Endometrial microvascular endothelial cells (primary cell): ENCODE measurements around the gene TFAP2A. TPM values are rescaled to one million over a fixed set of nuclear protein-coding genes. Genes with fewer than 3 reads are reported as not detected.

Source experiments
- in situ Hi-C: cut with HindIII; loops from 2 replicates; pipeline ENCODE4 v1.10.0; 2017; ENCODE audit warnings: low sequenced_read_pairs, low pct_unique_long_range_greater_than_20kb; ENCODE audit errors: inconsistent ontology term
- total RNA-seq: library from RNA; depleted of rRNA; stranded (reverse); fragments of >200 nt; gene quantifications from one replicate; pipeline ENCODE4 v1.2.3, GENCODE V29; 2015; ENCODE audit errors: inconsistent ontology term

Gene TFAP2A
- total RNA-seq, 1 donor from 2014 or later, result not detected

GRCh38 chr6:10404107-10404798 is 10.6 kb downstream of the TFAP2A start:
- in situ Hi-C loops, result no loop called here

DNA sequence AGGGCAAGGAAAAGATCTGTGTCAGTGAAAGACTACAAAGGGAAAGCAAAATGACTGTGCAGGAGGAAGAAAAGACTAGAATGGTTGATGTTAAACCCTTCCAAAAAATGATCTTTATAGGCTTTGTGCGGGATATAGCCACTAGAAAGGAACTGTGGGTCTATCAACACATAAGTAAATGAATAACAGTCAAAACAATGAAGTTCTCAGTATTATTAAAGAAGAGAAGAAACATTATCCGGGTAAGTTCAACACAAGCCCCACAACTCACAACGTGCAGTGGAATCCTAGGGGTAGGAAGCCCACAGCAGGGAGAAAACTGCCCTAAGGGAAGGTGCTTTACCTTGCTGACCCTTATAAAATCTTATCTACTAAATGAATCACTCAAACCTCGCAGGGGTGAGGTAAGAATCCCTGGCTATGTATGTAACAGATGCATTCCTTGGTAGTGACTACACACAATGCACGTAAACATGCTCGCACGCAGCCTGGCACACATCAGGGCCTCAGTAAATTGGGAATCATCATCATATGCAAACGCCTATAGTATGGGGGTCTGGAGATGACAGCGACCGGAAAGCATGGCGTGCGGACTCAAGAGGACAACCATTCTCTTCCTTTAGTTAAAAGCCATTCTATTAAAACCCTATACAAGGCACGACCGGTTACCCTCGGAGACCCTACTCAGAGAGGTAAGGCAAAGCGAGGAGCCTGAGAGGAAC is 11.3 kb downstream of the TFAP2A start:
- in situ Hi-C loops, result no loop called here

GRCh38 chr6:10402648-10403311 is 12.1 kb downstream of the TFAP2A start:
- in situ Hi-C loops, result no loop called here

- in situ Hi-C loops, result no loop called here
Observed at GRCh38 chr6:10401632-10402223, 13.1 kb downstream of the TFAP2A start.

DNA sequence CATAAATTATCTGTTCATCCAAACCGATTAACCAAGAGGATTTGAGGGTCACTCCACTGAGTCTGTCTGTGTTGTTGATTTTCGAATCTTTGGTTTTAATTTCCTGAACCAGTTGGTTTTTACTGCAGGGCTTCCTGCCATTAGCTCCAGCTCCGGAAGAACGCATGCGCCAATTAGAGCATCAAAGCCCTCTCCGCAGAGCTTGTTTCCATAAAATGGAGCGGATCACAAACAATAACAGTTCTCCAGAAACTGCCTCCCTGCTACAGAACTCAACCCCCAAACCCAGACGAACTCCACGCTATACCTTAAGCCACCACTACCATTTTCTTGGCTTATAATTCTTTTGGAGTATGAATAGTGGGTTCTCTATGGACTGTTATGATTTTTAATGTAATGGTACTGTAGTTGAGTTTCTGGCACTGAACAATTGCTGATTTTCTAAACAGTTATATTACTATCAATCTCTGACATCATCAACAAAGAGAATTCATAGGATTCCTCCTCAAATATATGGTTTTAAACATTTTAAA is 13.8 kb downstream of the TFAP2A start:
- in situ Hi-C loops, result no loop called here

- in situ Hi-C loops, result no loop called here
Observed at GRCh38 chr6:10400330-10400729, 14.5 kb downstream of the TFAP2A start.

DNA sequence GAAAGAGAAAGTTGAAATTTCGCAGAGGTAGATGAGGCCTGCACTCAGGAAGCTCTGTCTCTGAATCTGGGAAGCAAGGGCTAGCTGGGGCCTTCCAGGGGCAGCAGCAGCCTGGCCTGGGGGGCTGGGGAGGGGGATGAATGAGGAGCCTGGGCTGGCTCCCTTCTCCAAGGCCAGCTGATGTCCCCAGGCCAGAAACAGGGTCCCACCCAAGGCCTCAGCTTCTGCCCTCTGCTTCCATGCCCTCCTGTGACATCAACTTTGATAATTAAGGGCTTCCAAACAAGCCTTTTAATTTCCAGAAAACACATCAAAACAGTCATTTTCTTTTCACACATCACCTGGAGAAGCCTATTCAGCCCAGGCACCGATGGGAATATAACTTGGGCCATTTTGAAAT is 15.4 kb downstream of the TFAP2A start:
- in situ Hi-C loops, result no loop called here

DNA sequence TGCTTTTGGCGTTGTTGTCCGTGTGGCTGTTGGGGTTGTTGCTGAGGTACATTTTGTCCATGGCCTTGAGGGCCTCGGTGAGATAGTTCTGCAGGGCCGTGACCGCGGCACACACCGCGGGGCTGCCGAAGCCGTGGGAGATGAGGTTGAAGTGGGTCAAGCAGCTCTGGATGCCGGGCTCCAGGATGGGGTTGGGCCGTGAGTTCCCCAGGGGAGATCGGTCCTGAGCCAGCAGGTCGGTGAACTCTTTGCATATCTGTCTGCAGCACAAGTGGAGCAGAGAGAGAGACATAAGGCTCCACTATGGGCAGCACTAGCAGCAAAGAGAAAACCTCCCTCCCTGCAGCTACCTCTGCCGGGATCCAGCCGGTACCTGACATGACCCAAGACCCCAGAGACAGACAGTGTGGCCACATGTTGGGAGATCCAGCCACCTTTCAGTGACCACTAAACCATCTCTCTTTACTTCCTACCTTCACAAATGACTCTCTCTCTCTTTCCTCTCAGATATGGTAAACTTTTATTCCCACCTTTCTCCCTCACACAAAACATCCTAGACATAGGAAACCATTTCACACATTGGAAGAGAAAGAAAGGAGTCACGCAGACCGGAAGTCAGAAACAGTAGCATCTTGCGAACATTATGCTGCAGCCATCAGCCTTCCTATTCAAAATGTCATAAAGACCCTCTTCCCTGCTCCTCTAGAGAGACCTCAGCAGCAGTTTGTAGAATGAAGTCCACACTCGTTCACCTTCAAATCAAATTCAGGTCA is 16.2 kb downstream of the TFAP2A start:
- in situ Hi-C loops, result no loop called here

DNA sequence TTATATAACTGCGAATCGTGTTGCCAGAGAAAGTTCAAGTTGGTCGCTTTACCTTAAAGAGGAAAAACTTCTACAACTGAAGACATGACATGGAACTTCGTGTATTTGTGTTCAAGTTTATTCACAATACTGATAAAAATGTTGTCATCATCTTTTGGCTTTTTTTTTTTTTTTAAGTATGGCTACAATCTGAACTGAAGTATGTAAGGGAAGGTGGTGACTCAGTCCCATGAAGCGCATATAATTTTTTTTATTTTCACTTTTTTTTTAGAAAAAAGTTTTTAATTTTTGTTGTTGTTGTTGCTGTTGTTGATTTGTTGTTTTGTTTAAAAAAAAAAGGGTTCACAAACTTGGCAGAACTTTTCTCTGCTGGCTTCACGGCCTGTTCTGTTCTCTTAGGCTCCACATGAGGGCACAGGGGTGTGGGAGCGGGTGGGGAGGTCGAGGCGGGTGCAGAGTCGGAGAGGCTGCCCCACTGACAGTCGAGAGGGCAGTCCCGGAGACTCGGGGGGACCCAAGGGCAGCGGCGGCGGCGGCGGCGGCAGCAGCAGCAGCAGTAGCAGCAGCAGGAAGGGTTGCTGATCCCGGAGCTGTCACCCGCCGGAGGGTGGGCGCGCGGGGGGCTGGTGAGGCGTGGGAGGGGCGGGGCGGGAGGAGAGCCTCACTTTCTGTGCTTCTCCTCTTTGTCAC is 17.0 kb downstream of the TFAP2A start:
- in situ Hi-C loops, result no loop called here

- in situ Hi-C loops, result no loop called here
Observed at GRCh38 chr6:10396785-10397184, 18.1 kb downstream of the TFAP2A start.

DNA sequence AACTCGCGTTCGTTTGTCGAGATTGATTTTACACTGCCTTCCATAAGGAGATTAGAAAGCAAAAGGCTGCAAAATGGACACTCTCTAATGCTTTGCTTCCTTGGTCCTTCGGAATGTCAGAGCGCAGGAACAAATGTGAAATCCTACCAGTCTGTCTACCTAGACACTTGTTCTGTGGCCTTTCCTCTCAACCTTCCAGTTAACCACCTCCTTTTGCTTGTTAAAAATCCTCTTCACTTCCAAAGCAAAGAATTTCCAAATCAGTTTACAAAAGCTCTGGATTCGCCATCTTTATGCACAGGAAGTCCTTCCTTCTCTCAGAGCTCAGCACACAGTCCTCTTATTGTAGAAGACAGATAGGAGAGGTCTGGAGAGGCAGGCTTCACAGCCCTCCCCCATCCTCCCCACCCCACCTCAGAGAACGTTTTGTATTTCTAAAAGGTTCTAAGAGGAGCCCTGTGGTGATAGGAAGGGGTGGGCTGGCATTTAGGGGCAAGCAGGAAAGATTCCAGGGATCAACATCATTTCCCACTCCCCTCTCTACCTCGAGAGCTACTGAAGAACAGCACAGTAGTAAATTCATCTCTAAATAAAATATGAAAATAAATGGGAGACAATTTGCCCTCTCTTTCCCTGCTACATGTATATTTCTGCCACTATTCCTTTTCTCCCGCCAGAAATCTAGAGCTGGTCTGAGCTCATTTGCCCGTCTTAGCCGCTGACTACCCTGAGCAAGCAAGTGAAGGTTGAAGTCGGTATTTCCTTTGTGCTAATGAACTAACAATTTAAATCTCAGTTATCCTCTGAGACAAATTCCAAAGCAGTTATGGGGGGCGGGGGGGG is 18.9 kb downstream of the TFAP2A start:
- in situ Hi-C loops, result no loop called here

- in situ Hi-C loops, result no loop called here
Observed at GRCh38 chr6:10395171-10395703, 19.6 kb downstream of the TFAP2A start.

DNA sequence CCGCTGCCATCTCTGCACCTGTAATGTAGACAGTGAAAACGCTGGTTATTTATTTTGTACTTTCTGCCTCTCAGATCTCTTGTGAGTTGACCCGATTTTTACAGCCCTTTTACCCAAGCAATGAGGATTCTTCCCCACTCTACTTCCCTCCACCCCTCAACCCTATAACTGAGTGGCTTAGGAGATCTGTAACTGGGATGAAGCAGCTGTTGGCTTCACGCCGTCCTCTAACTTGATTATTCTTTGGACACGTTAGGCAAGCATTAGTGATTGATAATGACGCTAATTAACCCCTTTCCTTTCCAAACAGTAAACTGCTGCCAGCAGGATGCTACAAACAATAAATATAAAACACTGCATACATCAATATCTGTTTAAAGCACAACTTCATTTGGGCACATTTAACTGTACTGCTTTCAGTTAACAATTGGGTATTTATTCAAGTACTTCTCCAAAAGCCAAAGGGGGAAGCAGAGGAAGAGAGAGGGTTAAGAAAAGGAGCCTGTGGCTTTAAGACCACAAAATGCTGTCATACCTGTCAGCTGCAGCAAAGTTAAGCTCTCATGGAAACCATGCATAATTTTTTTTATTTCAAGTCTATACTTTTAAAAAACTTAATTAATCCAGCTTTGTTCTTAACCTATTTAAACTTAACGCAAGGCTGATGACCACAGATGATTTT is 21.2 kb downstream of the TFAP2A start:
- in situ Hi-C loops, result no loop called here

GRCh38 chr6:10391799-10392198 is 23.1 kb downstream of the TFAP2A start:
- in situ Hi-C loops, result no loop called here

DNA sequence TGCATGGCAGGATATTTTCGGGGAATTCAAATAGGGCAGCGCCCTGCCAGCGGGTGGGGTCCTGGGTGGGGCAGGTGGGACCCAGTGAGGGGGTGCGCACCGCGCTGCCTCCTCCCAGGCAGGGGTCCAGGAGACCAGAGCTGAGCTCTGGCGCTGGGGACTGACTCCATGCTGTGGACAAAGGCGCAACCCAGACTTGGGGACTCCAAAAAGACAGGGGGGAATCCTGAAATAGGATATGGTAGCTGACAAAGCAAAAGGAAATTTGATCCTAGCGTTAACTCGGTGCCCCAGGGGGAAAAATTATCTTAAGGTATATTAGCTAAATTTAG is 23.6 kb downstream of the TFAP2A start:
- in situ Hi-C loops, result no loop called here

DNA sequence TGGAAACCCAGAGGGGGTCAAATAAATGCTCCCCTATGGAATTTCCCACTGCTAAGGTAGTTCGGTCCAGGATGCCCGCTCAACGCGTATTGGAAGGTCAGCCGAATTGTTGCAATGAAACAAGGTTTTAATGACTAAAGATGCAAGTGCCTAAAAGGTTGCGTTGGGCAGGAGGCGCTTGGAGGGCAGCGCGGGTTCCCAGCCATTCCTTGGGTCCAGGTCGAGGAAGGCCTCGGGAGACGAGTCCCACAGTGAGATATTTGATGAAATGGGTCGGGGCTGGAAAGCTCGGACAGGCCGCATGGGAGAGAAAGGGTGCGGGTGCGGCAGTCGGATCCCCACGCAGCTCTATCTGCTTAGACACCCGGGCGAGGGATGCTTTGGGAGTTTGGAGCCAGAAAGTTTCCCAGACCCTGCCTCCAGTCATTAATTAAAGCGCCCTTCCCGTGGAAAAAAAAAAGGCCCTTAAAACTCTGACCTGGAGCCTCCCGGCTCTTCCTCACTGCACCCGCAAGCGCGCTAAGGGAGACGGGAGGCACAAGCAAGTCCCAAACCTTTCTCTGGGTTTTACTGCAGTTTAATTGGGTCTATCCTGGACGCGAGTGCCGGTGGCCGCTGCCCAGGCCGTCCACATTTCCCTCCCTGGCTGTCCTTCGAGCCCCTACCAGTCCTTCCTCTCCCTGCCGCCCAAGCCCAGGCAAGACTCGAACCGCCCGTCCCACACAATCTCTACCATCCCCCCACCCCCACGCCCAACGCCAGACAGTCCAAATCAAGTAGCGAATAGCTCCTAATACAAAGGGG is 24.2 kb downstream of the TFAP2A start:
- in situ Hi-C loops, result no loop called here
